ENCODE results near the gene KIF5C.

- TF ChIP-seq EZH2 (IDR thresholded peaks at IDR 0.05), result no peak
- TF ChIP-seq POLR2AphosphoS5 (IDR thresholded peaks at IDR 0.05; ENCODE audit: borderline replicate concordance, low read depth, low read length), result no peak
- TF ChIP-seq FOXP2 (optimal IDR thresholded peaks at IDR 0.05; ENCODE audit: control extremely low read depth, extremely low read length, insufficient read depth), result no peak
Measured at GRCh38 chr2:148913061-148913460, 38.0 kb downstream of the KIF5C start.

Data from SK-N-MC (cell line).